HG02943 (cell line): ENCODE data around the gene NBEA.
"Not testable (repeated sequence)": the region's sequence is repeated elsewhere in the genome, so short reads cannot be mapped to it uniquely, and the experiment has no call there.

Experiments used
- ATAC-seq: cut with Tn5 transposase; IDR thresholded peaks from one replicate; pipeline ENCODE4 v1.9.1; 2021; ENCODE audit warnings: mild to moderate bottlenecking, low read depth, moderate library complexity; ENCODE audit not compliant: unreplicated experiment

Gene NBEA

DNA sequence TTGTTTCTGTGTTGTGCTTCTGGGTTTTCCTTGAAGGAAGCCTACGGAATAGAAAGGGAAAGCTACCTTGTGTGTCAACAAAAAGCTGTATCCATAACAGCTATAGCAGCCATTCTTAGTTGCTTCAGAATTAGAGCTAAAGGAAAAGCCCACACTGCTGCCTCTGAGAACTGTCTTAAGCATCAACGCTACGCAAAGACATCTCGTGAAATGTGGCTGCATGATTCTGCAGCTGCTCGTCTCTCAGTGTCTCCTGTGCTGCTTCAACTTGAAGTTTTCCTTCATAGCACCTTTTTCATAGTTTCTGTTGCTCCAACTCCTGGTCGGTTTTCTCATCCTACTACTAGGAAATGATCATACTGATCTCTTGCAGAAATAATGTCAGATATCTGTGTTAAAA lies 675.4 kb downstream of the NBEA start:
- no peak for ATAC-seq

DNA sequence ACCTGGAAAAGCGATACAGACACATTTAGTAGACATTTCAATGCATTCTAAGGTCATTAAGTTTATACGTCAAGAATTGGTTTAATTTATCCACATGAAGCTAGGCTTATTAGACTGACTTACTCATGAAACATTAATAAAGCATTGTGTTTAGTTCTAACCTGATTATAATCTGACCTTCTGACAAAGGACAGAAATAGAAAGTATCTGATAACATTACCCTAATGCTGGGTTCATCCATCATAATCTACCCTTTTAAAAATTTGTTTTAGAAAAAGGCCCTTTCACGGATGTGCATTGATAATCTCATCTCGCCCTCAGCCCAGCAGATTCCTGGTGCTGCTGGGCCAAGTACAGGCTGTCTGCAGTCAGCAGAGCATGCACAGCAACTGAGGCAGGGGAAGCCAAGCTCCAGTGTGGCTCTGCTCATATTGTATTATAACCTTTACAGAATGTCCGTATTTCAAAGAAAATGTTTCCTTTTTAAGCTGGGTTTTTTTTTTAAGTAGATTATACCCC lies 676.6 kb downstream of the NBEA start:
- no peak for ATAC-seq

DNA sequence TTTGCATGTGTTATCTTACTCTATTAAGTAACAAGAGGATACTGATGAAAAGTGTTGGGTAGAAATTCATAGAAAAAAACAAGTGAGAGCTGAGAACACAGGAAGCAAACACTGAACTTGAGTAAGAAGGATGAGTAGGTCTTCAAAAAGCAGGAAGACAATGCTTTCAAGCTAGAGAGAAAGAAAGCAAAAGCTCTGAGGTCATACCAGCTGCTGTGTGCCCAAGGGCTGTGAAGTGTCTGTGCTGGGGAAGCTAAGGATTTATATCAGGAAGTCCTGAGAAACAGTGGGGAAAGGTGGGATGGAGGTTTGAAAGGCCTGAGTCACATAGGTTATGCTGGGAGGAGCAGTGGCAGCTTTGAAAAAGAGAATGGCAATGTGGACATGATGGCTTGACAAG lies 679.9 kb downstream of the NBEA start:
- ATAC-seq, result no peak

GRCh38 chr13:35629026-35629425 lies 687.0 kb downstream of the NBEA start:
- ATAC-seq, result no peak

DNA sequence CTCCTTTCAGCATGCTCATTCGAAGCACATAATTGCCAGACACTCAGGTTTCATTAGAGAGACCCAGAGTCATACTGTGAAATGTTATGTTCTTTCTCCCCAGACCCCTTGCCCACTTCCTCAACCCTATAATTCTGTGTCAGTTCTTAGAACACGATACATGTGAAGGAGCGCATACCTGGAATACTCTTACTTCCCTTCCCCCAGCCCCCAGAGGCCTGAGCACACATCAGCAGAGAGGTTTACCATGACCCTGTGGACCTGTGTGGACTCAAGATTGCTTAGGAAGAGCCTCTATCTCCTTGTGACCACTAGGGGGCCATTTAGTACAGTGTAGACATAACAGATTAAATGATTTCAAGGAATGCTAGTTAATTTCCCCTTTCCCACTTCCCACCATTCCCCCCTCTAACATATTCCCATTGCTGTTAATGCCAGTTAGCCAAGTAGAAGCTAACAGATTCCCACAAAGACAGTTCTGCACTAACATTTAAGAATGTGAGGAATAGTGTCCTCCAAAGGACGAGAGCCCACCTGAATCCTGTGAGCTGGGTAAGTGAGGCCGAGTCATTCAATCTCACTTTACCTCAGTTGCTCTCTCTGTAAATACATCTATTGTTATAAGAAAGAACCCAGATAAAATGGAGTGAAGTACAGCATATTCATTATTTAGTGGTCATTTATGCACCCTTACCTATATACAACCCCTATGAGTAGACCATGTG lies 688.6 kb downstream of the NBEA start:
- ATAC-seq, result peak; percentile 74

DNA sequence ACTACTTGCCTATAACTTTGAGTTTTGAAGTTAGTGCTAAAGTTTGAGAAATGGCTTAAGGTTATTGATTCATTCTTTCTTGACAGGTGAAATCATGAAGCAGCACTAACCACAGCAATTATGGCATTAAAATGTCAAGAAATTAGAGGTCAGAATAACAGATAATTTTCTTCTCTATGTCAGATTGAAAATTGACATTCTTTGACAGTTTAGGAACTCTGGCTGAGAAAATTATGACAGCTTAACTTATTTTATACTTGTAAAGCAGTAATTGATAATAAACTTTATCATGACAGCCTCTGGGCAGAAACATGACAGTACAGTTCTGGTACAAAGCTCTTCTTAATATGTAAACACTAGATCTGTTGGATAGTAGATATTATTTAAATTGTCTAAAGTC lies 689.6 kb downstream of the NBEA start:
- ATAC-seq, result no peak

- no peak for ATAC-seq
These were observed 701.6 kb downstream of the NBEA start for GRCh38 chr13:35643625-35644024.

DNA sequence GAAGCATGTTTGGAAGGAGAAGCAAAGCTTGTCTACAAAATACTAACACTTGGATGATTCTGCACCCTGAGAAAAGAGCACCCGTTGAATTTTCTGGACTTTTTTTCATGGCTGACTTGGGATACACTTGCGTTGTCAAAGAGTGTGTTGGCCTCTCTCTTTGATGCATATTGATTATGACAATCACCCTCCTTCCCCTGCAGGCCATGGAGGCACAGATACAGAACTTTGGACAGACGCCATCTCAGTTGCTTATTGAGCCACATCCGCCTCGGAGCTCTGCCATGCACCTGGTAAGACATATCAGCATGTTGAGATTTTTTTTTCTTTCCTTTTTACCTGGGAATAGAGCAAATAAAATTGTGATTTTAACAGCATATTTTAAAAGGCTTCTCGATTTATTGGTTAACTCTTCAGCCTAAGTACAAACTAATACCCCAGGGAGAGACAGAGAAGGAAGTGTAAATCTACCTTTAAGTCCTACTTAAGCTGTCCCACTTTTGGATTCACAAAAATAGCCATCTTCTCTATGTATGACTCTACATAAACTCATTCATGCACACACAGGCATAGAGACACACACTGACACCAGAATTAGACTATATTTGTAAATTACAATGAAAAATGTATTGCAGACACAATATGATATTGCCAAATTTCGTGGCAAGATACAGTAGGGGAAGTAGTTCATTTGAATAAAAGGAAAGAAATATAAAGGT lies 704.1 kb downstream of the NBEA start:
- no peak for ATAC-seq

- no peak for ATAC-seq
These were observed 706.1 kb downstream of the NBEA start for GRCh38 chr13:35648201-35648600.

GRCh38 chr13:35649162-35649561 lies 707.1 kb downstream of the NBEA start:
- ATAC-seq, result no peak

GRCh38 chr13:35659796-35660195 lies 717.7 kb downstream of the NBEA start:
- no peak for ATAC-seq

DNA sequence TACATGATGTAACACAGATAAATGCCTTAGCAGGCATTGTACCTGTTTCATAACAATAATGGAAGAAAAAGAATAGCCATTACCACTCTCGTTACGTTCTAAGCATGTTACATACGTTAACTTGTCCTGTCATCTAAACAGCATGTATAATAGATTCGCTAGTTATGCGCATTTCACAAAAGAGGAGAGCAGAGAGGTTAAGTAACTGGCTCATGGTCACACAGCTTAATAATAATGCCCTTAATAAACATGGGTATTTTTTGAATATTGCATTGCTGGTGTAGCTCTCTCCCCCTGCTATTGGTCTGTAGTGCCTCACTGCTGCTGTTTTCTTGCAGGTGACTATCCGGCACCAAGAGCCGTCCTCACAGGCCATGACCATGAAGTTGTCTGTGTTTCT lies 722.7 kb downstream of the NBEA start:
- ATAC-seq, result no peak

GRCh38 chr13:35669321-35669720 lies 727.3 kb downstream of the NBEA start:
- no peak for ATAC-seq

- ATAC-seq, result no peak
These were observed 730.5 kb downstream of the NBEA start for GRCh38 chr13:35672611-35673010.

GRCh38 chr13:35675651-35676050 lies 733.6 kb downstream of the NBEA start:
- ATAC-seq, result no peak

- not testable (repeated sequence) for ATAC-seq
These were observed 735.8 kb downstream of the NBEA start for GRCh38 chr13:35677863-35678262.

GRCh38 chr13:35681685-35682084 lies 739.6 kb downstream of the NBEA start:
- ATAC-seq, result no peak

GRCh38 chr13:35684432-35684831 lies 742.4 kb downstream of the NBEA start:
- ATAC-seq, result no peak

DNA sequence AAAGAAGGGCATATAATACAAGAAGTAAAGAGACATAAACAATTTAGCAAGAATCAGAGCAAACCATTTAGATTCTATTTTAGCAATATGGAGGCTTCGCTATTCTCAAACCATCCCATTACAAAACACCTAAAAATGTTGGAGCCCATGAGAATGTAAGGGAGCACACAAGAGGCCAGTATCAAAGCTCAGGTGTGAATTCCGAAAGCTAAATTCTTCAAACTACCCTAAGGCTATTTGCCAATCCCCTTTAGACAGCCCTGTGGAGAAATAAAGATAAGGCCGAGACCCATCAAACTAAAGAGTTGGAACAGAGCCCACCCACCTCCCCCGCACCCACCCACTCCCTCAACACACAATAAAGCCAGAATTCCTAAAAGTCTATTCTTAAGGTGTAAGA lies 745.3 kb downstream of the NBEA start:
- no peak for ATAC-seq

- ATAC-seq, result no peak
These were observed 748.6 kb downstream of the NBEA start for GRCh38 chr13:35690581-35691207.

- no peak for ATAC-seq
These were observed 751.2 kb downstream of the NBEA start for GRCh38 chr13:35693134-35693784.
